Ramos (cell line): ENCODE results near the gene SLC22A8.
"Not testable (repeated sequence)": the region's sequence is repeated elsewhere in the genome, so short reads cannot be mapped to it uniquely, and the experiment has no call there.

Source experiments
- in situ Hi-C: fragments of 300-500 bp; cut with MboI; formaldehyde crosslinking; loops from one replicate; pipeline ENCODE4 v1.14.3; 2022; ENCODE audit warnings: low sequenced_read_pairs; ENCODE audit not compliant: unreplicated experiment

The SLC22A8 gene

DNA sequence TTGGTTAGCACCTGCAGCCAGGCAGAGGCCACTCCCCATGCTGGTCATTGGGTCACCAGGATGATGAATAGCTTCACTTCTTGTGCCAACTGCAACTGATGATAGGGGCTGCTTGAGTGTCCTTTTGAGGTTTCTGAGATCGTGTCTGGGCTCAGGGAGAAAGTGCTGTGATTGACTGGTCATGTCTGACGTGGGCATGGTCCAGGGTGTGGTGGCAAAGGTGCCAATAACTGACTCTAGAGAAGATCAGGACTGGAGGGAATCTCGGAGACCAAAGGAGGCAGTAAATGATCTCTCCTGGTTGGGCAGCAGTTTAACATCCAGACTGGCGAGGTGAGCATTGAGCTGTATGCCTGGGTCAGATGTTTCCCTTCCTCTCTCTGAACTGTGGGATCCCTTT, 20.9 kb downstream of the SLC22A8 start:
- in situ Hi-C loops = no loop called here

DNA sequence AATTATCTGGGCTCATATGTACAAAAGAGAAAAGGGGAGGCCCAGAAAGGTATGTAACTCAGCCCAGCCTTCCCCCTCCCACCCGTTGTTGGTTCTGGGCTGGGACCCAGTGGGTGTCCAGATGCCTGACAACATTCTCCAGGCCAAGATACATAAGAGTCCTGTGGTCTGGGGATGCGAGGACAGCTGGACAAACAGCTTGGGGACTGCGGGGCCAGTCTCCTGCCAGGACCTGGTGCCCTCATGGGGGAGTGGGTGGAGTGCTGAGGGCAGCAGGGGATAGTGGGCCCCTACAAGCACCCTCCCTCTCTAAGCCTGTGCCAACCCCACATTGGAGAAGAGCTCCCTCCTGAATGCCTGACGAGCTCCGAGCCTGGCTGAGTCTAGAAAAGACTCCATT, 27.4 kb downstream of the SLC22A8 start:
- in situ Hi-C loops = no loop called here

DNA sequence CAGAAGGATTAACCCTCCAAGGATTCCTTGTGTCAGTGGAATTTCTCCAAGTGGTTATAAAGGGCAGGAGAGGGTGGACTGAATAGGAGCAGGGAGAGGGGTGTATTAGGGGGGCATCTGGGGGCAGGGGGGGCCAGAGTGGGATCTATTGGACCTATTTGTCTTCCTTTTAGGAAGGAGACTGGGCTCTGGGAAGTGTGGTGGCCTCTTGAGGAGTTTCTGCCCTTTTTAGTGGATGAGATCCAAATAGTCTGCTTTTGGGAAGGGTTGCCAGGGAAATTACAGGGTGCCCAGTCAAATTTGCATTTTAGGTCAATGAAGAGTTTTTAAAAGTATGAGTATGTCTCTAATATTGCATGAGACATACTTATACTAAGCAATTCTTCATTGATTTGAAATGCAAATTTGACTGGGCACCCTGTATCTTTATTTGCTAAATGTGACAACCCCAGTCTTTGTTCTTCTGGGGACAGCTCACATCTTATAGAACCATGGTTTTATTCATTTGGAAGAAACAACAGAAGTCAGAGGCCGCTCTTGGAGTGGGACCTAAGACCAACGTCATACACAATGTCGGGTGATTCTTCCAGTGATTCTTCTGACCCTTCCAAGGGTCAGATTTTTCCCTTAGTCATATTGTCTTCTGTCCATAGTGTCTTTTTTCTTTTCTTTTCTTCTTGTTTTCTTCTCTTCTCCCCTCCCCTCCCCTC, 30.4 kb downstream of the SLC22A8 start:
- in situ Hi-C loops = no loop called here

DNA sequence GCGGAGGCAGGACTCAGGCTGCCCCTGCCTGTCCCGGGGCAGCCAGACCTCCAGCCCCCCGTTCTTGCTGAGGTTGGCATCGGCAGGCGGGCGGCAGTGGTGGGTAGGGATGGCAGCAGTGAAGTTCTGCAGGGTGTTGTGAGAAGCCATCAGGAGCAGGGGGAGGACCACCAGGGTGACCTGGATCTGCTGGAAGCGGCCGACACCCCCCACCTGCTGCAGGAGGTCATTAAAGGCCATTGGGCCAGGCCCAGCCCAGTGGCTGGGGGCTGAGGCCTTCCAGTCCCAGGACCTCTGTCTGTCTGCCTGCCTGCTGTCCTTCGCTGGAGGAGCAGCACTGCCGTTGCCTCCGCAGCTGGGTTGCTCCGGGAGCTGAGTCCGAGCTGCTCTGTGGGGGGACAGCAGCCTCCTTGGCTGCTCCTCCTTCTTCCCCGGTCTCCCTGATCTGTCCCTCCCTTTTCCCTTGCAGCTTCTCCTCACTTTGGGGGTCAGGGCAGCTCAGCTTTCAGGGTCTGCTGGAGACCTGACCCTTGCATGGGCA, 31.1 kb downstream of the SLC22A8 start, which contains the start of gene SLC22A6:
SLC22A6 (minus strand) TSS at position 517 of the 541 bp plus-strand sequence; CDS start at position 240, 277 bp downstream.
- in situ Hi-C loops = no loop called here

DNA sequence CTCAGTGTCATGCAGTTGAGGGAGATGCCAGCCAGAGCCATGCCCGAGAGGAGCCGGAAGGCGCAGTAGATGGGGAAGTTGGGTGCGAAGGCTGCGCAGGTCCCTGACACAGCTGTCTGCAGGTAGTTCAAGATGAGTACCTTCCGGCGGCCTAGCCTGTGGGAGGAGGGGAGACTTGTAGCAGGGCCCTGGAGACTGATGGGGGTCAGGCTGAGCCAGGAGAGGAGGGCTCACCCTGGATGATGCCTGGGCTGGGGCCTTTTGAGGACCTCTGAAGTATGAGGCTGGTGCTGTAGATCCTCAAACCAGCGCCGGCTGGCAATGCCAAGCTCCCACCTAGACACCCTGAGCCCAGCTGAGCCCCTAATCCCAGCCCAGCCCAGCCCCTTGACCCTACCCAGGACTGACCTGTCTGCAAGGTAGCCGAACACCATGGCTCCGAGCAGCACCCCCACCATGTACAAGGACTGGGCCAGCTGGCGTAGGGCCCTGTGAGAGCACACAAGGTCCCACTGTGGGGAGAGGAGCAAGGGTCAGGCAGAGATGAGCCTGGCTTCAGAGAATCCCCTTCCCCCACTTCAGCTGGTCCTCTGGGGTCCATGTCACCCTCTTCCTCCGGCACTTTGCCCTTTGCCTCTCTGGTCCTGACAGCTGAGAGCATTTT, 32.0 kb downstream of the SLC22A8 start:
- in situ Hi-C loops = no loop called here

DNA sequence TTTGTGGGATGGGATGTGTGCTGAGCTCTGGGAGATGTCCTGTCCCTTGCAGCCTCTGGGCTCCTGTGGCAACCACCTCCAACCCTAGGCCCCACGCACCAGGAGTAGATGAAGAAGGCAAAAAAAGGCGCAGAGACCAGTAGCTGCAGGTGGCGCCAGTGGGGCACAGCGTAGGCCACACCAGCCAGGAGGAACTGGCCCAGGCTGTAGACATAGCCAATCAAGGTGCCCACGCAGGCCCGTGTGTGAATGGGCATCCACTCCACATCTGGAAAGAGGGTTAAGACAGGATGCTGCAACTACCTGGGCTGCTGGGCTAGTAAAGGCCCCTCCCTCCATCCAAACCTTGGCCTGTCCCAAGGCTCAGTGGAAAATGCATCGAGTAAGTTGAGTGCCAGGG, 33.9 kb downstream of the SLC22A8 start:
- in situ Hi-C loops = no loop called here

DNA sequence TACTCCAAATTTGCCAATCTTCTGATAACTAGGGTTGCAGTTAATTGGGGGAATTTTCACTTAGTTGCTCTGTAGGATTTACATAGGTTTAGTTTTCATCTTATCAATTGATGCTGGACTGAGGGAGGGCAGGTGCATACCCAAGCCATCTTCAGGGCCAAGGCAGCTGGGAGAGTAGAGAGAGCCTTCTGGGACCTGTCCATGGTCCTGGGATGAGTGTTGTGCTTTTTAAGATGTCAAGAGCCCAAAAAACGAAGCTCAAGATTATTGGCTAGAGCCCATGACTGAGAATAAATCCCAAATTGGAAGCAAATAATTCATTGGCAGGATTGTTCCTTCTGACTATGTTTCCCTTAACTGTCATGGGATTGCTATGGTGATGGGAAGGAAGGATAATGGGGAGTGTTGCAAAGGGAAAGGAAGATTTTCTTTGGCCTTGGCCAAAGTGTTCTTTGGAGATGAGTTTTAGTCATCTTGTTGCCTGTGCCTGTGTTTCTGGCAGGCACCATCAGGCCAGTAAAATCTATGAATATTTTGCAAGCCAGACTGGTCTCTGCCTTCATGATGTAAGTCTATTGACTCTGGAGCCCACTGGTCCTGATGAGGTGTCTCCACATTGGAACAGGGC, 35.4 kb downstream of the SLC22A8 start:
- in situ Hi-C loops = no loop called here

DNA sequence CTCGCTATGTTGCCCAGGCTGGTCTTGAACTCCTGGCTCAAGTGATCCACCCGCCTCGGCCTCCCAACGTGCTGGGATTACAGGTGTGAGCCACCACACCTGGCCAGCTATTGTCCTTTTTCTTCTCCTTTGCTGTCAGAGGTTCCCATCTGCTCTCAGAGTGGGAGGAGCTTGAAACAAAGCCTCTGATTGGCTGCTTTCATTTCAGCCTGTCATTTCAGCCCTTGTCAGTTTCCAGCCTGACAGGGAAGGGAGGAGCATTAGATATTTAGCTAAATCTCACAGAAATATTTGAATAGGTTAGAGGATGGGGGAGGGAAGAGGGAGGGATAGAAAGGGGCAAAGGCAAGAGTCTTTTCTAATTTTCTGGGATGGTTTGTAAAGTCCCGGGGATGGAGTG, 39.5 kb downstream of the SLC22A8 start:
- in situ Hi-C loops = no loop called here

DNA sequence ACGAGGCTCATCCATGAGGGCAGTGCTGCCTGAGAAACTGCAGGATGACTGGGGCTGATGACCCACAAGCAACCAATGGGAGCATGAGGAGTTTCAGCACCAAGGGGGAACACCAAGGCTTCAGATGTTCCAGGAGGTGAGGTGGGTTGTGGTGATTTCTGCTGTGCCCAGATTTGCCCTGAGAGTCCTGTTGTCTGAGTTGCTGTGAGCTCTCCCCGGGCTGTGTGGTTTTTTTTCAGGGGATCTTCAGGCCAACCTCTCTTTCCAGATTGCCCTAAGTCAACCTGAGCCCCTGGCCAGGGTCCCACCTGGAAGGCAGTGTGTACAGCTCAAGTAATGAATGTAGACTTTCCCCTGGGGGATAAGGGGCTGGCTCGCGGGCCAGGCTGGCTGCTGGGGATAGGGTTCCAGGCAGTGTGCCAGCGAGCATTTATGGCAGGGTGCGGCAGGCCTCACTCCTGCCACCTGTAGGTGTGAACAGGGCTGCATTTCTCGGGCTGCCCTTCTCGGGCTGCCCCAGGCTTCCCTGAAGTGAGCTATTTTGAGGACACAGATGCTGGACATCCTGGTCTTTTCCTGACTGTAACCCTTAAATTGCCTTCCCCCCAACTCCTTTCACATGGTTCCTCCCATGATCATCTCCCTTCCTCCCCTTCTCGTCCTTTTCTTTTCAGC, 40.7 kb downstream of the SLC22A8 start:
- in situ Hi-C loops = no loop called here

DNA sequence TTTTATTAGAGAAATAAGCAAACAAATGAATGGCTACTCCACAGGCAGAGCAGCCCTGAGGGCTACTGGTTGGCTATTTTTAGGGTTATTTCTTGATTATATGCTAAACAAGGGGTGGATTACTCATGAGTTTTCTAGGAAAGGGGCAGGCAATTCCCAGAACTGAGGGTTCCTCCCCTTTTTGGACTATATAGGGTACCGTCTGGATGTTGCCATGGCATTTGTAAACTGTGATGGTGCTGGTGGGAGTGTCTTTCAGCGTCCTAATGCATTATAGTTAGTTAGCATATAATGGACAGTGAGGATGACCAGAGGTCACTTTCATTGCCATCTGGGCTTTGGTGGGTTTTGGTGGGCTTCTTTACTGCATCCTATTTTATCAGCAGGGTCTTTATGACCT, 50.1 kb downstream of the SLC22A8 start:
- in situ Hi-C loops = no loop called here

DNA sequence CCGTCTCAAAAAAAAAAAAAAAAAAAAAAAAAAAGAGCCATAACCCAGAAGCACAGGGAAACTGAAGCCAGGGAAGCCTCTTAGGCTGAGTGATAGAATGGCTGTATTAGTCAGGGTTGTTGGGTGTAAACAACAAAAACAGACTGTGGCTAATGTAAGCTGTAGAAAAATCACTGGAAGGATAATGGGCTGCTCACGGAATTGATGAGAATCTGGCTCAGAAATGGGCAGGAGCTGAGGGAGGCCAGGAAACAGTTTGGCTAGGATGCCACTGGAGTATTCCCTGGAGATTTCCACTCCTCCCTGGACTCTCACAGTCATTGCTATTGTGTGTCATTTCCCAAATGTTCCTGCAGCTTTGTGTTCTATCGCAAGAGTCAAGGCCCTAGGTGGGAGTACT, 53.2 kb downstream of the SLC22A8 start:
- in situ Hi-C loops = no loop called here

DNA sequence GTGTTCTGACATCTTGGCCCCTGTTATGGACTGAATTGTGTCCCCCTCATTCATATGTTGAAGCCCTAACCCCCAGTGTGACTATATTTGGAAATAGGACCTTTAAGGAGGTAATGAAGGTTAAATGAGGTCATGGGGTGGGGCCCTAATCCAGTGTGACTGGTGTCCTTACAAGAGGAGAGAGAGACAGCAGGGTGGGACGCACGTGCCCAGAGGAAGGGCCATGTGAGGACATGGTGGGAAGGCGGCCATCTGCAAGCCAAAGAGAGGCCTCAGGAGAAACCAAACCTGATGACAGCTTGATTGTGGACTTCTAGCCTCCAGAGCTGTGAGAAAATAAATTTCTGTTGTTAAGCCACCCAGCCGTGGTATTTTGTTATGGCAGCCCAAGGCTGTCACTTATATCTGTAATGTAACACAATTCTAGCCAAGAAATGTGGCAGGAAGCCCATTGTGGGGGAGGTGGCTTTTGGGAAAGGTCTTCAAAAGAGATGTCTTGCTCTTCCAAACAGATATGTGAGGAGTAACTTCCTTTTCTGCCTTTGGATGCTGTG, 54.5 kb downstream of the SLC22A8 start:
- in situ Hi-C loops = no loop called here

DNA sequence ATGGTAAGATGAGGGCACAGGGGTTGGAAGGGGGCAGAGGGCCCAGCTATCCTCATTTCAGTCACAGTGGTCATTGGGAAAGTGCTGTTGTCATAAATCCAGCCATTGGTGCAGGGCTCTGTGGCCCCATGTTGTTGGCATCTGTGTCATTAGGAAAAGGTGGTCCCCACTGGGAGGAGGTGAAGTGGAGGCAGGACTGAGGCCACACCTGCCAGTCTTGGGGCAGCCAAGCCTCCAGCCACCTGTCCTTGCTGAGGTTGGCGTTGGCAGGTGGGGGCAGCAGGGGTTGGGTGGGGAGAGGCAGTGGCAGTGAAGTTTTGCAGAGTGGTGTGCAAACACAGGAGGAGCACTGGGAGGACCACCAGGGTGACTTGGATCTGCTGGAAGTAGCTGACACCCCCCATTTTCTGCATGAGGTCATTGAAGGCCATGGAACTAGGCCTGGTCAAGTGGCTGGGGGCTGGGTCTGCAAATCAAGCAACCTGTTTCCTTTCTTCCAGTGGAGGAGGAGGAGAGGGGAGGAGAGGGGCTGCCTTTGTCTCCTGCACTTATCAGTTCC, 56.1 kb downstream of the SLC22A8 start:
- in situ Hi-C loops = no loop called here

DNA sequence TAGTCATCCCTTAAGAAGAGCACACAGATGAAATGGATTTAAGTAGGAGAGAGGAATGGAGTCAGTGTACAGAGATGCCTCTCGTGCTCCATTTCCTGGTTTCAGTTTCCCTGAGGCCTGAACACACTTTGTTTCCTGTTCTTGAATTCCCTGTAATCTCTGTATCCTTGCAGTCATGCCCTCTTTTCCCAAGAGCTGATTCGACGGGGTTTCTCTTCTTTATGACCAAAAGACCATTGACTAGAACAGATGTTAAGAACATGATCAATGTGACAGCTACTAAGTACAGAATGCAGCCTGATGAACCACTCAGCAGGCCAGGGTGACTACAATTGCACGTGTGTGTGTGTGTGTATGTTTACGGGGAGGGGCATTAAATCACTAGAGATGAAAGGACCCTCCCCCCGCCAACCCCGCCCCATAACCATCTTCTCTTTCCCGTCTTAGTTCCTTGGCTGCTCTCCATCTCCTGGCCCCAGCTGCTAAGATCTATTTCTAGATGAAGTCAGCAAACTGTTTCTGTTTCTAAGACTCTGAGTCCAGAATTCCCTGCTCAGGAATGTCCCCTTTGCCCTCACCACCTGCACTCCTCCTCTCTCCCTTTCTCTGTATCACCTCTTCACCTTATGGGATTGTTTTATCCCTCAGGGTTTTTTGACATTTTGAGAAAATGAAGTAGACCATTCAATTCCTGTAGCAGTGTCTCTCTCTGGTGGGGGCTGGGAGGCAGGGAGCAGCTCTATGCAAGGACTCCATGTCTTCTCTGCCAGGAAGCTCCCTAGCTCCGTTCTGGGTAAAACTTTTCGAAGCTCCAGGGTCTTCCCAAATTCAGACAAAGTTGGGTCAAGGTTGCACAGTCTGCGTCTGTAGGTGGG, 56.9 kb downstream of the SLC22A8 start:
- in situ Hi-C loops = no loop called here

DNA sequence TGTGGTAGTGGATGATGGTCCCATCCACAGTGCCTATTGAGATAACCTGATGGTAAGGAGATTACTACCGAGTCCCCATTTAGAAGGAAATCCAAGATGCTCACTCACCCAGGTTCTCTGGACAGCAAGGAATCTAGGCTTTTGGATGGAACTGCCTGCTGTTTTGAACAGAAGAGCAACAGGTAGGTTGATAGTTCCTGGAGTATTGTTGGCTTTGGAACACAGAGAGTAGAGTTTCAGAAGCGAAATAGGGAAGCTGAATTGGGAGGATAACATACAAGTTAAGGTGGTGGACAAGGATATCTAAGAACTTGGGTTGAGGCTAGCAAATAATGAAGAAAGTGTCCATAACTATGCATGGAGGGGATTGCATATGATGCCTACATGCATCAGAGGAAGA, 58.5 kb downstream of the SLC22A8 start:
- in situ Hi-C loops = no loop called here

DNA sequence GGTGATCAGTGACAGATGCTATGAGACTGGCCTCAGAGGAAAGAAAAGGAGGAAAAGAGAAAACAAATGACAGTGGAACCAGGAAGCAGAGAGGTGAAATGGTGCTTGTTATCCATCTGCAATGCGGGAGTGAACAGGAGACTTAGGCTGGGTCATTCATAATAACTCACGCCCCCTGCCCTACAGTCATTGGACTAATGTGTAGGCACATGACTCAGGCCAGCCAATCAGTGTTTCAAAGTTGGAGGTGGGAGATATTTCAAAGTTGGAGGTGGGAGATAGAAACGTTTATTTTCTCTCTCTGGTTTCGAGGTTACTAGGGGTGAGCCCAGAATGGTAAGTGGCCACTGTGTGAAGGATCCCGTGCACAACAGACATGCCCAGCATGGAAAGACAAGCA, 61.2 kb downstream of the SLC22A8 start:
- in situ Hi-C loops = no loop called here

DNA sequence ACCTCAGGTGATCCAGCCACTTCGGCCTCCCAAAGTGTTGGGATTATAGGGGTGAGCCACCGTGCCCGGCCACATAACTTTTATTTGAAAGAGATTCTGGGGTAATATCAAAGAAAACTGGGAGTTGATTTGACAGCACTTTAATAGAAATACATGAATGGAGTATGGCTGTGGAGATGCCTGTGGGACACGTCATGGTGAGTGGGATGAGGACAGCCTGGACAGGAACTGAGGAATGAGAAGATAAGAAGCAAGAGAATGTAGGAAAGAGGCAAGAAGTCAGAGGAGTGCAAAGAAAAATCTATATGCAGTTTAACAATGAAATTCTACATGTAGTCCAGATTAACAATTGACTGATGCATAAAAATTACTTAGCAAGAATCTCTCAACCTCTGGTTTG, 61.8 kb downstream of the SLC22A8 start:
- in situ Hi-C loops = no loop called here

DNA sequence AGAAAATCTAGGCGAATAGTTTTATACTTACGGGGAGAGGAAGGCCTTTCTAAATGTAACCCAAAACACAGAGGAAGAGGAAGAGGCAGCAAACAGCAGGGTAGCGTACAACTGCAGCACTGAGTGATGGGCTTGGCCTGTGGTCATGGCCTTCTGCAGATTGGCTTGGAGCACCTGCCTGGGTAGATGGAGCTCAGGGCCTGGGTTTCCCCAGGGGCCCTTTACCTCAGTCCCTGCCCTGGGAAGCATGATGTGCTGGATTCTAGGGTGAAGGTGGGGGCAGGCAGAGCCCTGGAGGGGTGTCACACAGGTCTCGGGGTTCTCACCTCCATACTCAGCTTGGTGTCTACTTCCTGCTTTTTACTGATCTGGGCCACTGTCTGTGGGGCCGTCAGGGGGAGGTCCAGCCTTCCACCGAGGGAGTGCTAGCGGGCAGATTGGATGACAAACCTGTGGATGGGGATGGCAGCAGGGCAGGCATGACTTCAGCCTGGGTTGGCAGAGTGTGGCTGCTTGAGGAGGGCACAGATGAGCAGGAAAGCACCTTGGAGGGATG, 66.8 kb downstream of the SLC22A8 start:
- in situ Hi-C loops = no loop called here

DNA sequence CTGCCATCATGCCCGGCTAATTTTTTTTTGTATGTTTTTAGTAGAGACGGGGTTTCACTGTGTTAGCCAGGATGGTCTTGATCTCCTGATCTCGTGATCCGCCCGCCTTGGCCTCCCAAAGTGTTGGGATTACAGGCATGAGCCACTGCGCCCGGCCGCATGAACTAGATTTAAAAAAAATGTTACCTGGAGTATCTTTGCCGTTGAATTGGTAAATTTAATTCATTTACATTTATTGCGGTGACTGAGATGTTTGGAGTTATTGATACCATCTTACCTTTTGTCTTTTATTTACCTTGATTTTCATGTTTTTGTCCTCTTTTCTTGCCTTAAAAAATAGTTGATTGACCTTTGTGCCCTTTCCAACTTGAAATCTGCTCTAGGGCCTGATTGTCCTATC, 70.1 kb downstream of the SLC22A8 start:
- in situ Hi-C loops = not testable (repeated sequence)
